ENCODE data around the gene LYAR. TPM values are rescaled to one million over a fixed set of nuclear protein-coding genes. Genes with fewer than 3 reads are reported as not detected.

LYAR gene
- total and polyA plus RNA-seq, 2 of the 4 experiments (the other 2 are of a cell fraction) = 5.4 to 8.2 TPM

DNA sequence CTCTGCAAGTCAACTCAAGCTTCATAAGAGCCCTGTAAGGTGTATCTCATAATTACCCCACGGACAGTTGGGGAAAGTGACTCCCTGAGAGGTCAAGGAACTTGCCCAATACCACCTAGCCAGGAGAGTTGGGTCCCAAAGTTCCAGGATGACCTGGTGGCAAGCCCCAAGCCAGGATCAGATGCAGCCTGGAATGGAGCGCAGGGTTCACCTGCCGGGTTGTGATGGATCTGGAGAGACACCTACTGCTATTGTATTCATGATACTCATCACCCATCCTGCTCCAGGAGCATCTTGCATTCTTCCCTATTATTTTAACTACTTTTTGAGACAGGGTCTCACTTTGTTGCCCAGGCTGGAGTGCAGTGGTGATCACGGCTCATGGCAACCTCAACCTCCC is 36.2 kb upstream of the LYAR start:
- BruUV-seq (replicated peaks) = no TSS peak

More for the DNA sequence above, 36.2 kb upstream of the LYAR start:
- dilution Hi-C loops (cut with HindIII; ENCODE audit: low sequenced_read_pairs, unreplicated experiment) = no loop called here
- Histone ChIP-seq H2BK120ac (ENCODE audit: low read depth, low read length) (no peak overlapping the region), H3K36me3 (ENCODE audit: control insufficient read depth, insufficient read depth, low read length) (peaks cover 13% of the 10 kb centered on the region), H3K27ac (ENCODE audit: insufficient read depth, low read length) (no peak overlapping the region), H2AK9ac (replicated peaks; ENCODE audit: low read depth, low read length, poor library complexity) (no peak overlapping the region), H3K9me1 (ENCODE audit: insufficient read depth, low read length) (peaks cover 14% of the 10 kb centered on the region; the same call in 1 of the 2 replicates), H3K9ac (ENCODE audit: low read depth, low read length) (no peak overlapping the region), H2BK20ac (ENCODE audit: low read depth, low read length) (no peak overlapping the region), H4K5ac (ENCODE audit: low read depth, low read length) (no peak overlapping the region), H3K14ac (replicated peaks; ENCODE audit: low read depth, low read length) (no peak overlapping the region), H2AFZ (replicated peaks; ENCODE audit: low read length, poor library complexity) (no peak overlapping the region), H2BK5ac (ENCODE audit: low read depth, low read length, poor library complexity, severe bottlenecking) (no peak overlapping the region), H3K9me3 (ENCODE audit: control insufficient read depth, insufficient read depth, low read length) (no peaks in the 10 kb centered on the region), H2BK15ac (ENCODE audit: low read depth, low read length) (no peak overlapping the region), H4K91ac (ENCODE audit: insufficient read depth, low read depth, low read length) (no peak overlapping the region), H3K4ac (ENCODE audit: low read depth, low read length) (no peak overlapping the region), H3K23ac (ENCODE audit: low read depth, low read length) (no peak overlapping the region), H3K56ac (ENCODE audit: extremely low read depth, insufficient read depth, low read length) (no peak overlapping the region), H2AK5ac (ENCODE audit: low read depth, low read length) (no peak overlapping the region), H3K18ac (ENCODE audit: low read depth, low read length) (no peak overlapping the region), H4K8ac (ENCODE audit: low read depth in 2 of 2, low read length in 2 of 2) (no peak overlapping the region), H3K4me1 (ENCODE audit: control insufficient read depth, insufficient read depth, low read length) (peaks cover 5% of the 10 kb centered on the region; the same call in 1 of the 2 replicates), H4K20me1 (ENCODE audit: insufficient read depth, low read length) (no peaks in the 10 kb centered on the region), H3K4me2 (ENCODE audit: low read depth, low read length) (no peak overlapping the region), H3K4me3 (ENCODE audit: insufficient read depth, low read depth, low read length) (no peak overlapping the region), H3K79me1 (ENCODE audit: low read depth in 1 of 2, low read length in 2 of 2) (no peaks in the 10 kb centered on the region), H3K27me3 (ENCODE audit: control insufficient read depth, insufficient read depth, low read length) (no peaks in the 10 kb centered on the region; the same call in 1 of the 2 replicates)
- DNase-seq (no peak), ATAC-seq (ENCODE audit: low read depth) (no peak)
- TF ChIP-seq MXI1 (IDR thresholded peaks at IDR 0.05; ENCODE audit: borderline replicate concordance, low read depth, low read length) = no peak
- no peak for TF ChIP-seq SMC3 (IDR thresholded peaks at IDR 0.05; ENCODE audit: low read depth, low read length)
- TF ChIP-seq CHD1 (IDR thresholded peaks at IDR 0.05; ENCODE audit: low read depth, low read length) = no peak
- TF ChIP-seq RFX5 (IDR thresholded peaks at IDR 0.05; ENCODE audit: low read depth, low read length) = no peak
- ChIA-PET CTCF (no interaction called here), POLR2A (ENCODE audit: unreplicated experiment) (no interaction called here)
- intact Hi-C loops (cut with micrococcal nuclease) = no loop called here
- in situ Hi-C loops (cut with MboI; ENCODE audit: low sequenced_read_pairs) = no loop called here
- 60% methylated on average over 1 of the region's 4 CpGs; no CpG with 5 or more reads in 1 of the 2 experiments for WGBS, 2 experiments (ENCODE audit: extremely low coverage in 2 of 2, insufficient read length in 1 of 2)
